Left colon (tissue), 2 donors: Measurements from ENCODE around the gene MKRN3. TPM values are rescaled to one million over a fixed set of nuclear protein-coding genes. Genes with fewer than 3 reads are reported as not detected.
A peak's percentile ranks its signal among the peaks of the same experiment; 100 is the strongest.
"Not testable (repeated sequence)": the region's sequence is repeated elsewhere in the genome, so short reads cannot be mapped to it uniquely, and the experiment has no call there.

Experiments used
- ATAC-seq: fragments of 200-7000 bp; cut with Tn5 transposase; one replicate; pipeline ENCODE4 v1.9.1; 2020; ENCODE audit warnings: mild to moderate bottlenecking, moderate library complexity
- DNase-seq, 2 donors: peaks; one replicate each; pipeline ENCODE4 v3.0.0-alpha.2; 2020
- intact Hi-C, 2 donors: fragments of 100-400 bp; cut with DNase I in 1 of 2; cut with micrococcal nuclease in 1 of 2; formaldehyde crosslinking; loops; one replicate each; pipeline versions ENCODE4 v1.11.2 to v1.14.0; 2022; cut with DNase I, micrococcal nuclease
- microRNA-seq, 2 donors: library from miRNA; unstranded; fragments of <30 nt; microRNA quantifications; one replicate each; pipeline versions ENCODE4 v1.1.0 to v1.2.0, GENCODE V29; 2020
- total RNA-seq, 2 donors: library from RNA; stranded (reverse); fragmentation: NEBNext Ultra II Directional; extraction: Animal tissue kit (Norgen Biotek cat#: 25700); gene quantifications; one replicate each; pipeline ENCODE4 v1.2.1, GENCODE V29; 2021
- donor health status: DM: no; HTN: no; CAD: no.
- donor health status: DM: yes; HTN: yes; CAD: no.

MKRN3 gene
- total RNA-seq, 2 donors from 2014 or later: 3.9 TPM; not detected in 1

DNA sequence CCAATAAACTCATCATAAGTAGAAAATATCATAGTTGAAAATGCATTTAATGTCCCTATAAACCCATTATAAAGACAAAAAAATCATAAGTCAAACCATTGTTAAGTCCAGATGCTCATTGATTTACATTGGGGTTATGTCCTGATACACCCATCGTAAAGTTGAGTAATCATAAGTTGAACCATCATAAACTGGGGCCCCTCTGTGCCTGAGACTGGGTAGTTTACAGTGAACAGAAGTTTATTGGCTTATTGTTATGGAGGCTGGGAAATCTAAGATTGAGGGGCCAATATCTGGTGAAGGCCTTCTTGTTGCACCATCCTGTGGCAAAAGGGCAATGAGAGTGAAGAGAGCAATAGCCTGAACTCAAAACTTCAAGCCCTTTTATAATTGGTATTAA, 10.6 kb downstream of the MKRN3 start:
- intact Hi-C loops: no loop called here
- DNase-seq (no peak), ATAC-seq (peak; percentile 94)

DNA sequence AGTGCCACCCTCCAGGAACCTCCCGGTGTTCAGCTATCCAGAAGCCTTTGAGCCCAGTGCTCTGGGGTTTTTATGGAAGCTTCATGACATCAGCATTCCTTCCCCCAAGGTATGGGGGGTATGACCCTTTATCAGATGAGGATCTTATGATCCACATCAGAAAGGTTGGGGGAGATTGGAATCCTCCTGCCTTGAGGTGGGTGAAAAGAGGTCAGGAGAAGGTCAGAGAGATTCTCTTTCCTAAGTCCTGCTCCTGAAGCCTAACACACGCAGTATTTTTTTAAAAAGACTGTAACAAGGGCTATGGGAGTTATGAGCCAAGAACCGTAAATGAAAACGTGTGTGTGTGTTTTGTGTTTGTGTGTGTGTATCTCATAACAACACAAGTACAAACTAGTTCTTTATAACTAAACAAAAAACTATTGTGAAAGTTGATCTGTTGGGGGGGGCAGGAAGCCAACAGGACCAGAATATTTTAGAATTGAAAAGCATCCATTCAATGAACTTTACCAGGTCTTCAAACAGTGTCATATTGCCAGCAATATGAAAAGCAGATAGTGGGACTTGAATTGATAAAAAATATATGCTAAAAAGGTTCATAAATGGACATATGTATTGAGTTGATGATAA, 13.2 kb downstream of the MKRN3 start:
- DNase-seq: no peak
- intact Hi-C loops: no loop called here
- no peak for ATAC-seq

GRCh38 chr15:23588268-23588667, 22.8 kb downstream of the MKRN3 start:
- no peak for DNase-seq
- intact Hi-C loops: no loop called here

DNA sequence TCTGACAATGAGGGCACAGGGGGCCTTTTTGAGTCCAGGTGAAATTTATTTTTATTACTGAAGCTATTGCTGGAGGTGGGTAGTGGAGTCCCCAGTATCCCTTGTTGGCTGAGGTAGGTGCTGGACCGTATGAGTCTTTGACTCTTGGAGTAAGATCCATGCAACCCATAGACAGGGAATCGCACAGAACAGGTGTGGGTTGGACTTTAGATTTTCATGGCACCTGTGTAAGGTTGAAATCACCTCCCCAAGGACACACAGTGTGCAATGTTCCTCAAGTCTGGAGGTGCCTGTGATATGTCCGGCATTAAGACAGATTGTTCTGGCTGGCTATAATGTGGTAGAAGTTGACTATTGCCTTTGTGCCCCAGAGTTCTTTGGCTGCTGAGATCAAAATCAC, 23.5 kb downstream of the MKRN3 start:
- peak; percentile 47 for ATAC-seq
- intact Hi-C loops: no loop called here

More at GRCh38 chr15:23588268-23588667, 22.8 kb downstream of the MKRN3 start:
- peak; percentile 63 for ATAC-seq

DNA sequence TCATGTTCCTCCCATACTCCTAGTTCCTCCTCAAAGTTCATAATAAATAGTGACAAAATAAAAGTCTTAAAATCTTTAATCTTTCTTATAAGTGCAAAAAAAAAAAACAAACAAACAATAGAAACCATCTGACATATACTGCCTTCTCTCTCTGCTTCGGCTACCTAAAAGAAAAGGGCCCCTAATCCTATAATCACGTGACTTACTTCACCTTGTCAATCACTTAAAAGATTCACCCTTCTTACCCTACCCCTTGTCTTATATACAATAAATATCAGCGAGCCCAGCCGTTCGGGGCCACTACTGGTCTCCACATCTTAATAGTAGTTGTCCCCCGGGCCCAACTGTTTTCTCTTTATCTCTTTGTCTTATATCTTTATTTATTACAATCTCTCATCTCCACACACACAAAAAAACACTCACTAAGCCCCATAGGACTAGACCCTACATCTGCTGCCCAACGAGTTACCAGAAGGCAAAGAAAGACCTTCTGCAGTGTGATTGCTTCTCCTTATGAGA, 28.8 kb downstream of the MKRN3 start:
- ATAC-seq (no peak), DNase-seq (no peak)
- intact Hi-C loops: no loop called here

More for the DNA sequence above, 23.5 kb downstream of the MKRN3 start:
- DNase-seq: no peak

DNA sequence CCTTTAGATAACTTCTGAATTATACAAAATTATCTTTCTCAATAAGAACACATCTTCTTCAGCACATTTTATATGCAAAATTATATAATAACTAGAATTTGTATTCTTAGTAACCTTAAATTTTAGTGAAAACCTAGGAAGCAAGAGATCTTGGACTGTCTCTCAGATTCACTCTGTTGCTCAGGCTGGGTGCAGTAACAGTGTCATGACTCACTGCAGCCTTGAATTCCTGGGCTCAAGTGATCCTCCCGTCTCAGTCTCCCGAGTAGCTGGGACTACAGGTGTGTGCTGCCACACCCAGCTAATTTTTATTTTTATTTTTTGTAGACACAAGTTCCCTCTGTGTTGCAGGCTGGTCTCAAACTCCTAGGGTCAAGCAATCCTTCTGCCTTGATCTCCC, 29.9 kb downstream of the MKRN3 start:
- ATAC-seq: peak; percentile 39
- no peak for DNase-seq
- intact Hi-C loops: no loop called here

DNA sequence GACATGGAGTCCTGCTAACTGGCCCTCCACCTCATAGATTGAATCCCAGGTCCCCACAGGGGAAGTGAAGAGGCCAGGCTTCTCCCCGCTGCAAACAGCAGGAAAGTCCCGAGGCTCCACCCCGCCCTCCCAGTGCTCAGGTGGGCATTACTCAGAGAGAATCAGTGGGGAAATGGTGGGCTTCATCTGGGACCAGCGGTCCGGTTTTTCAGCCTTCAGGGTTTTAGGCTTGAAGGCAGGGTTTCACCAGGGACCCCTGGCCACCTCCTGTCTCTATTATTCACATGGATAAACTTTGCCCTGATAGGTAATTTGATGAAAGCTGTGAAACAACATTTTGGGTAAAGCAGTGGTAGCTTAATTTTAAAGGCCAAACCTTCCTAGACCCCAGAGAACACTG, 31.3 kb downstream of the MKRN3 start:
- ATAC-seq: no peak
- intact Hi-C loops: no loop called here
- DNase-seq: no peak

- ATAC-seq, intact Hi-C loops: not testable (repeated sequence)
Observed at GRCh38 chr15:23597278-23597677, 31.8 kb downstream of the MKRN3 start.

DNA sequence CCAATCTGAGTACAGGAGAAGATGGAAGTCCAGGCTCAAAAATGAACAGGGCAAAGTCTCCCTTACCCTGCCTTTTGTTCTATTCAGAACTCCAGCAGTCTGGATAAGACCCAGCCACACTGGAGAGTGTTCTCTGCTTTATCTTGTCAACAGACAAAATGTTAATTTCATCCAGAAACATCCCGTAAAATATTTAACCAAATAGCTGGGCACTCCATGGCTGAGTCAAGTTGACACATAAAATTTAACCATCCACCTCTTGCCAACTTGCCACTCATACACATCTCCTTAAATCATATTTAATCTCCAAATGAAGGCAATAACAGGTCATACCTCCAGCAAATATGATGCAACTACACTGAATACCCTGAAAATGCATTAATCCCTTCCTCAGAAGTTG, 33.6 kb downstream of the MKRN3 start:
- DNase-seq (no peak), ATAC-seq (no peak)
- intact Hi-C loops: no loop called here

More at GRCh38 chr15:23597278-23597677, 31.8 kb downstream of the MKRN3 start:
- not testable (repeated sequence) for DNase-seq

DNA sequence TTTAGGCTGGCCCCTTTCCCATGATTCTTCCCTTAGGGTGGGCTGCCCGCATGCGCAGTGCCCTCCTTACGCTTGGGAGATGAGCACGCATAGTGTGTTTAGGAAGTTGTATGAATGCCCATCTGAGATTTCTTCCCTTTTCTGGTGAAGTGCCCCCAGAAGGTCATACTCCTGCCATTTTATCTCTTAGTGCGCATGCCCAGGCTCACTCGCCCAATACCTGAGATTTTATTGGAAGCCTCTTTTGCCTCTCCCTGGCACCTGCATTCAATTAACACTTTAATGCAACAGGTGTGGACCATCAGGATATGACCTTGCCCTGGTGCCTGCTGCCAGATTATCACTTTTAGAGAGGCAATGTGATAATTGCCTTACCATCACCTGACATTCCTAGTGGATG, 36.6 kb downstream of the MKRN3 start:
- no peak for ATAC-seq
- no peak for DNase-seq
- intact Hi-C loops: no loop called here

GRCh38 chr15:23606226-23606625, 40.8 kb downstream of the MKRN3 start:
- intact Hi-C loops: no loop called here
- ATAC-seq: no peak
- no peak for DNase-seq

- ATAC-seq: no peak
- intact Hi-C loops: no loop called here
- DNase-seq: no peak
Observed at GRCh38 chr15:23616536-23616935, 51.1 kb downstream of the MKRN3 start.

Small RNAs within 50 kb of the gene (microRNA-seq; reads per million reads assigned to microRNA genes)
- gene MIR4508: 0 reads per million in 2 donors

Other genes with a start within 250 kb of the MKRN3 start
- not detected for gene GOLGA6L26, start 231.5 kb upstream of the MKRN3 start, total RNA-seq
- under 1 TPM; 0.09 to 0.17 TPM for gene GOLGA8S, start 210.9 kb upstream of the MKRN3 start, total RNA-seq
- gene GOLGA6L2, start 118.4 kb upstream of the MKRN3 start, total RNA-seq: not detected
- under 1 TPM in 1 of 2 donors, not detected in 1; 0.06 TPM for gene MAGEL2, start 82.2 kb downstream of the MKRN3 start, total RNA-seq
- 10 to 100 TPM; 14.7 to 21.4 TPM for gene NDN, start 121.6 kb downstream of the MKRN3 start, total RNA-seq